VCaP (cell line): ENCODE measurements around the gene NKRF.

ENCODE experiments used
- H3K27ac ChIP-seq: fragments of 450-650 bp; 2 replicates; pipeline ENCODE4 v1.5.1; 2017
- CTCF ChIP-seq: fragments of 450-650 bp; conservative IDR thresholded peaks from 2 replicates; pipeline ENCODE4 v1.5.1; 2017; ENCODE audit warnings: mild to moderate bottlenecking, moderate library complexity

NKRF gene

GRCh38 chrX:119605464-119606279 lies 552 bp downstream of the NKRF start:
- H3K27ac ChIP-seq, result peak overlapping the region; percentile 58
- no peak for TF ChIP-seq CTCF

GRCh38 chrX:119604766-119605463 lies 1.3 kb downstream of the NKRF start:
- H3K27ac ChIP-seq, result peak overlapping the region; percentile 58; the same call in 1 of the 2 replicates
- TF ChIP-seq CTCF, result no peak

- no peak overlapping the region for H3K27ac ChIP-seq
- no peak for TF ChIP-seq CTCF
Measured at GRCh38 chrX:119602701-119603255, 3.4 kb downstream of the NKRF start.

GRCh38 chrX:119589810-119590209 lies 16.4 kb downstream of the NKRF start:
- TF ChIP-seq CTCF, result no peak
- H3K27ac ChIP-seq, result no peak overlapping the region

GRCh38 chrX:119583431-119584059 lies 22.7 kb downstream of the NKRF start:
- no peak for TF ChIP-seq CTCF

GRCh38 chrX:119579414-119579813 lies 26.8 kb downstream of the NKRF start:
- no peak for TF ChIP-seq CTCF
- no peak overlapping the region for H3K27ac ChIP-seq

More at GRCh38 chrX:119583431-119584059, 22.7 kb downstream of the NKRF start:
- no peak overlapping the region for H3K27ac ChIP-seq
